H1 (cell line): ENCODE data around the gene DSTYK. TPM values are rescaled to one million over a fixed set of nuclear protein-coding genes. Genes with fewer than 3 reads are reported as not detected.

Experiments
- CTCF ChIA-PET: fragments of 300-600 bp; sonication (Branson Sonifier 250); formaldehyde crosslinking; loops from one replicate; lab custom pipeline; 2021; ENCODE audit not compliant: partially characterized antibody; lab: Charles Lee
- POLR2A ChIA-PET: fragments of 300-600 bp; sonication (Branson Sonifier 250); formaldehyde crosslinking; loops from one replicate; lab custom pipeline; 2021; ENCODE audit warnings: inconsistent platforms; ENCODE audit not compliant: partially characterized antibody; lab: Charles Lee
- DNase-seq, 2 experiments: peaks; one replicate each; pipeline versions ENCODE4 v3.0.0 to v3.0.0-alpha.2; 2010 to 2022; ENCODE audit warnings: low spot score in 2 of 2, low read depth in 1 of 2, mixed read lengths in 1 of 2
- FAIRE-seq: peaks from 2 replicates; lab custom pipeline; 2011; peaks lifted over from hg19 to GRCh38; lab: Jason Lieb, UNC
- H2AFZ ChIP-seq: 2 replicates; pipeline ENCODE4 v1.8.1; 2012; ENCODE audit warnings: low read length, inconsistent platforms
- H2AK5ac ChIP-seq: 2 replicates; pipeline ENCODE4 v1.6.1; 2013; ENCODE audit warnings: low read depth, low read length
- H2BK120ac ChIP-seq: replicated peaks from 2 replicates; pipeline ENCODE3; 2013; ENCODE audit warnings: low read depth, low read length, inconsistent platforms
- H2BK12ac ChIP-seq: 2 replicates; pipeline ENCODE4 v1.6.1; 2013; ENCODE audit warnings: low read depth, low read length
- H2BK15ac ChIP-seq: 2 replicates; pipeline ENCODE4 v1.6.1; 2013; ENCODE audit warnings: low read length
- H2BK20ac ChIP-seq: 2 replicates; pipeline ENCODE4 v1.6.1; 2013; ENCODE audit warnings: low read length
- H2BK5ac ChIP-seq: 2 replicates; pipeline ENCODE4 v1.6.1; 2013; ENCODE audit warnings: low read depth, low read length
- H3K14ac ChIP-seq: 2 replicates; pipeline ENCODE4 v1.6.1; 2013; ENCODE audit warnings: inconsistent platforms; ENCODE audit not compliant: insufficient read length
- H3K18ac ChIP-seq: 2 replicates; pipeline ENCODE4 v1.6.1; 2013; ENCODE audit warnings: low read length; ENCODE audit errors: extremely low read depth
- H3K23ac ChIP-seq: 2 replicates; pipeline ENCODE4 v1.6.1; 2013; ENCODE audit warnings: inconsistent platforms; ENCODE audit not compliant: insufficient read length
- H3K23me2 ChIP-seq: 2 replicates; pipeline ENCODE4 v1.6.1; 2013; ENCODE audit warnings: low read depth, low read length
- H3K27ac ChIP-seq: 2 replicates; pipeline ENCODE4 v1.6.1; 2011; ENCODE audit warnings: low read depth, low read length, inconsistent platforms
- H3K27me3 ChIP-seq, 4 experiments: replicated peaks in 1 of 4; 1 replicate in 1 of 4; 2 replicates in 3 of 4; pipeline versions ENCODE4 v1.6.1 to v1.8.1; 2011 to 2013; ENCODE audit warnings: low read length in 3 of 4, mild to moderate bottlenecking in 3 of 4, inconsistent platforms in 2 of 4, mixed read lengths in 2 of 4, moderate library complexity in 1 of 4; ENCODE audit not compliant: control insufficient read depth in 3 of 4, insufficient read depth in 3 of 4; ENCODE audit errors: extremely low read depth in 1 of 4
- H3K36me3 ChIP-seq, 4 experiments: 2 replicates each; pipeline versions ENCODE4 v1.6.1 to v1.8.1; 2011 to 2013; ENCODE audit warnings: mild to moderate bottlenecking in 4 of 4, low read length in 3 of 4, moderate library complexity in 2 of 4, control low read depth in 1 of 4, inconsistent platforms in 1 of 4; ENCODE audit not compliant: insufficient read depth in 4 of 4, control insufficient read depth in 2 of 4
- H3K4ac ChIP-seq: replicated peaks from 2 replicates; pipeline ENCODE3; 2013; ENCODE audit warnings: low read length, low read depth, mixed read lengths, inconsistent platforms; ENCODE audit not compliant: insufficient read length
- H3K4me1 ChIP-seq, 4 experiments: replicated peaks in 1 of 4; 1 replicate in 1 of 4; 2 replicates in 3 of 4; pipeline versions ENCODE4 v1.6.1 to v1.8.1; 2011 to 2013; ENCODE audit warnings: low read length in 3 of 4, inconsistent platforms in 2 of 4, mixed read lengths in 1 of 4; ENCODE audit not compliant: insufficient read depth in 4 of 4, control insufficient read depth in 3 of 4
- H3K4me2 ChIP-seq, 2 experiments: 2 replicates each; pipeline versions ENCODE4 v1.6.1 to v1.8.1; 2011 to 2013; ENCODE audit warnings: low read depth in 2 of 2, low read length in 2 of 2, control low read depth in 1 of 2, inconsistent platforms in 1 of 2, mild to moderate bottlenecking in 1 of 2; ENCODE audit not compliant: insufficient read depth in 1 of 2
- H3K4me3 ChIP-seq, 4 experiments: fragments of 200-600, 300-600 bp in 1 of 4; sonication (generic), shearing (Covaris generic), sonication (Bioruptor Twin) in 1 of 4; 2 replicates each; pipeline versions ENCODE4 v1.5.1 to v1.8.1; 2011 to 2016; ENCODE audit warnings: low read length in 4 of 4, low read depth in 3 of 4, control low read depth in 2 of 4, inconsistent platforms in 2 of 4, mild to moderate bottlenecking in 2 of 4, mixed read lengths in 1 of 4, moderate library complexity in 1 of 4; ENCODE audit not compliant: insufficient read depth in 2 of 4; ENCODE audit errors: extremely low read depth in 1 of 4
- H3K56ac ChIP-seq: replicated peaks from 2 replicates; pipeline ENCODE3; 2013; ENCODE audit warnings: low read depth, mild to moderate bottlenecking, mixed read lengths, low read length, inconsistent platforms; ENCODE audit not compliant: insufficient read length
- H3K79me1 ChIP-seq: 2 replicates; pipeline ENCODE4 v1.6.1; 2013; ENCODE audit warnings: low read depth, low read length, control low read depth
- H3K79me2 ChIP-seq, 2 experiments: 2 replicates each; pipeline versions ENCODE4 v1.6.1 to v1.8.1; 2012 to 2013; ENCODE audit warnings: low read length in 2 of 2, mild to moderate bottlenecking in 2 of 2, inconsistent platforms in 1 of 2; ENCODE audit not compliant: insufficient read depth in 2 of 2, control insufficient read depth in 1 of 2
- H3K9ac ChIP-seq, 4 experiments: replicated peaks in 1 of 4; 1 replicate in 1 of 4; 2 replicates in 3 of 4; pipeline versions ENCODE4 v1.6.1 to v1.8.1; 2011 to 2013; ENCODE audit warnings: low read depth in 3 of 4, low read length in 3 of 4, control low read depth in 2 of 4, mild to moderate bottlenecking in 2 of 4, moderate library complexity in 2 of 4, inconsistent platforms in 1 of 4; ENCODE audit errors: extremely low read depth in 1 of 4
- H3K9me3 ChIP-seq, 2 experiments: 2 replicates each; pipeline versions ENCODE4 v1.6.1 to v1.8.1; 2012 to 2013; ENCODE audit warnings: mild to moderate bottlenecking in 2 of 2, moderate library complexity in 2 of 2, control low read depth in 1 of 2, inconsistent platforms in 1 of 2, low read depth in 1 of 2, low read length in 1 of 2, mixed read lengths in 1 of 2; ENCODE audit not compliant: insufficient read depth in 2 of 2
- H4K20me1 ChIP-seq, 2 experiments: replicated peaks in 1 of 2; 2 replicates each; pipeline versions ENCODE3 to v1.8.1; 2011 to 2013; ENCODE audit warnings: inconsistent platforms in 2 of 2, low read length in 2 of 2, mild to moderate bottlenecking in 1 of 2; ENCODE audit not compliant: insufficient read depth in 2 of 2, control insufficient read depth in 1 of 2
- H4K5ac ChIP-seq: 2 replicates; pipeline ENCODE4 v1.6.1; 2013; ENCODE audit warnings: low read length, low read depth, mixed read lengths, inconsistent platforms; ENCODE audit not compliant: insufficient read length
- H4K8ac ChIP-seq: 2 replicates; pipeline ENCODE4 v1.8.0; 2013; ENCODE audit warnings: mild to moderate bottlenecking, moderate library complexity, low read length, inconsistent platforms; ENCODE audit not compliant: insufficient read depth; ENCODE audit errors: extremely low read depth
- H4K91ac ChIP-seq: replicated peaks from 2 replicates; pipeline ENCODE3; 2013; ENCODE audit warnings: low read length, mixed read lengths, inconsistent platforms; ENCODE audit not compliant: insufficient read length
- EP300 ChIP-seq, 2 experiments: IDR thresholded peaks; 1 replicate in 1 of 2; 2 replicates in 1 of 2; pipeline ENCODE4 v1.6.1; 2011 to 2012; ENCODE audit warnings: low read depth in 2 of 2, low read length in 2 of 2, mild to moderate bottlenecking in 2 of 2, borderline replicate concordance in 1 of 2, inconsistent platforms in 1 of 2, moderate library complexity in 1 of 2
- HDAC6 ChIP-seq: IDR thresholded peaks from one replicate; pipeline ENCODE4 v1.7.1; 2012; ENCODE audit warnings: low read depth, mild to moderate bottlenecking, inconsistent platforms, low read length, moderate library complexity
- JUN ChIP-seq: IDR thresholded peaks from 2 replicates; pipeline ENCODE4 v1.6.1; 2011; ENCODE audit warnings: low read depth, mild to moderate bottlenecking, improper control_type of control experiment, low read length
- KDM4A ChIP-seq: IDR thresholded peaks from one replicate; pipeline ENCODE4 v1.7.1; 2012; ENCODE audit warnings: low read depth, mild to moderate bottlenecking, moderate library complexity, low read length, inconsistent platforms; ENCODE audit not compliant: severe bottlenecking
- NRF1 ChIP-seq: IDR thresholded peaks from 2 replicates; pipeline ENCODE4 v1.6.1; 2011; ENCODE audit warnings: mild to moderate bottlenecking, low read depth, low read length, improper control_type of control experiment
- RFX5 ChIP-seq: IDR thresholded peaks from 2 replicates; pipeline ENCODE4 v1.6.1; 2011; ENCODE audit warnings: low read depth, low read length, improper control_type of control experiment, borderline replicate concordance
- SUZ12 ChIP-seq: fragments of 200-600 bp; sonication (generic); IDR thresholded peaks from 2 replicates; pipeline ENCODE4 v1.6.1; 2012; ENCODE audit warnings: mild to moderate bottlenecking, inconsistent platforms, low read length, moderate library complexity, mixed read lengths
- WGBS, 2 experiments: shearing (Covaris generic) in 1 of 2; methylation state at CpG; one replicate each; pipeline versions ENCODE4 v1.1.6 to v1.1.7; 2013 to 2015; ENCODE audit warnings: low lambda C conversion rate in 2 of 2, mixed read lengths in 2 of 2, inconsistent platforms in 1 of 2, low coverage in 1 of 2, missing lambda C conversion rate in 1 of 2; ENCODE audit not compliant: insufficient replicate concordance in 2 of 2, insufficient coverage in 1 of 2, insufficient read length in 1 of 2; ENCODE audit errors: extremely low coverage in 1 of 2, missing lambda C conversion rate in 1 of 2; 5-methylcytosine and 5-hydroxymethylcytosine counted together
- polyA plus RNA-seq, 7 experiments: library from polyadenylated mRNA; depleted of rRNA in 3 of 7; stranded (reverse) in 5 of 7; unstranded in 2 of 7; fragments of >200 nt in 5 of 7; fragments of 200-250 nt in 2 of 7; gene quantifications; 1 replicate in 5 of 7; 2 replicates in 1 of 7; 4 replicates in 1 of 7; pipeline versions ENCODE4 v1.2.1 to v1.2.3, GENCODE V29; 2011 to 2013; ENCODE audit warnings: missing spikeins in 2 of 7, mixed read lengths in 2 of 7
- total RNA-seq: library from RNA; stranded (reverse); fragmentation: NEBNext Ultra II Directional; extraction: Animal tissue kit (Norgen Biotek cat#: 25700); gene quantifications from 2 replicates; pipeline ENCODE4 v1.2.1, GENCODE V29; 2021
- TF ChIP-seq, protein P1 (sequence below): IDR thresholded peaks from 2 replicates; pipeline ENCODE4 v1.6.1; 2012; ENCODE audit warnings: low read length, inconsistent platforms
- TF ChIP-seq, protein P2 (sequence below): IDR thresholded peaks from 2 replicates; pipeline ENCODE4 v1.6.1; 2012; ENCODE audit warnings: inconsistent platforms

The DSTYK gene
- total and polyA plus RNA-seq, 2 of the 8 experiments (the other 6 are each of a cell fraction or from before 2014, with no cell fraction given), result 2.7 to 8.5 TPM

DNA sequence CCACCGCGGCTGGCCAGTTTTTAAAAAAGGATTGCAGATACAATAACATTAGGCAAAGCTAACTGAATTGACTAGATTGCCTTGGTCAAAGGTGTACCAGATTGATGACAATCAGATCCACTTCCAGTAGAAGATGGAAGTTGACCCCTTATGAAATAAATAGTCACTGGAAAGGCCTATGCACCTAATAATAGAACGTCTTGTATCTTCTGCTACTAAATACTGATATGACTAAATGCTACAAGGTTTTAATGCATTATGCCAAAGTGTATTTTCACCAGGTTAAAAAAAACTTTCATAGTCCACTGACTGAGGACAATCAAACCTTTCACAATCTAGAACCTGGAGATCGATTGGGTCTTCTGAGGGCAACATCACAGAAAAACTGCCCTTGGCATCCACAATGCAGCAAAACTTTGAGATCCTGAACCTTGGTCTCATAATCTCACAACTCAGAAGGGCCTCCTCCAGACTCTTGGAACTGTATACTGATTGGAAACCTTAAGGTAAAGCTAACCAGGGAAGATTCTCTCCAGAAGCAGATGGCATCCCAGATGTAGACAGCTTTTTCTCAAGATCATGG, 82.0 kb downstream of the DSTYK start:
- POLR2A ChIA-PET, result no interaction called here
- no peak overlapping the region for H3K4me3 ChIP-seq
- H4K8ac ChIP-seq, result no peak overlapping the region
- no peak overlapping the region for H3K9ac ChIP-seq
- H2AK5ac ChIP-seq, result no peak overlapping the region
- H3K4me2 ChIP-seq, result no peak overlapping the region
- H3K79me2 ChIP-seq, result no peaks in the 10 kb centered on the region
- H3K14ac ChIP-seq, result no peak overlapping the region
- no peak overlapping the region for H2BK5ac ChIP-seq
- no peak overlapping the region for H2AFZ ChIP-seq
- peaks cover 0 to 2% (median 0%) of the 10 kb centered on the region in 4 experiments; a peak in 1 of 7 replicates for H3K27me3 ChIP-seq
- no peak overlapping the region for H4K91ac ChIP-seq
- H2BK120ac ChIP-seq, result no peak overlapping the region
- H3K27ac ChIP-seq, result no peak overlapping the region
- no peak overlapping the region for H2BK20ac ChIP-seq
- H3K9me3 ChIP-seq, result no peaks in the 10 kb centered on the region
- CTCF ChIA-PET, result interaction anchor here (1.7 kb wide), 1 partner anchor 12 kb away, joined by 8 read pairs; no protein-coding TSS in a partner anchor
- no peak overlapping the region for H3K18ac ChIP-seq
- no peak overlapping the region for H2BK12ac ChIP-seq
- no peaks in the 10 kb centered on the region for H4K20me1 ChIP-seq
- no peaks in the 10 kb centered on the region for H3K4me1 ChIP-seq
- H3K23ac ChIP-seq, result no peak overlapping the region
- no peaks in the 10 kb centered on the region for H3K79me1 ChIP-seq
- no peaks in the 10 kb centered on the region for H3K23me2 ChIP-seq
- no peak overlapping the region for H4K5ac ChIP-seq
- no peak overlapping the region for H3K56ac ChIP-seq
- no peak overlapping the region for H2BK15ac ChIP-seq
- DNase-seq, result no peak
- H3K4ac ChIP-seq, result no peak overlapping the region
- H3K36me3 ChIP-seq, result no peaks in the 10 kb centered on the region
- 83% methylated on average over 4 of the region's 4 CpGs; no CpG with 5 or more reads in 1 of the 2 experiments for WGBS, 2 experiments
- no peak for FAIRE-seq
- no peak for TF ChIP-seq SUZ12
- no peak for TF ChIP-seq RFX5
- TF ChIP-seq, protein P1, sequence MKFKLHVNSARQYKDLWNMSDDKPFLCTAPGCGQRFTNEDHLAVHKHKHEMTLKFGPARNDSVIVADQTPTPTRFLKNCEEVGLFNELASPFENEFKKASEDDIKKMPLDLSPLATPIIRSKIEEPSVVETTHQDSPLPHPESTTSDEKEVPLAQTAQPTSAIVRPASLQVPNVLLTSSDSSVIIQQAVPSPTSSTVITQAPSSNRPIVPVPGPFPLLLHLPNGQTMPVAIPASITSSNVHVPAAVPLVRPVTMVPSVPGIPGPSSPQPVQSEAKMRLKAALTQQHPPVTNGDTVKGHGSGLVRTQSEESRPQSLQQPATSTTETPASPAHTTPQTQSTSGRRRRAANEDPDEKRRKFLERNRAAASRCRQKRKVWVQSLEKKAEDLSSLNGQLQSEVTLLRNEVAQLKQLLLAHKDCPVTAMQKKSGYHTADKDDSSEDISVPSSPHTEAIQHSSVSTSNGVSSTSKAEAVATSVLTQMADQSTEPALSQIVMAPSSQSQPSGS, result no peak
- TF ChIP-seq NRF1, result no peak
- TF ChIP-seq JUN, result no peak
- TF ChIP-seq, protein P2, sequence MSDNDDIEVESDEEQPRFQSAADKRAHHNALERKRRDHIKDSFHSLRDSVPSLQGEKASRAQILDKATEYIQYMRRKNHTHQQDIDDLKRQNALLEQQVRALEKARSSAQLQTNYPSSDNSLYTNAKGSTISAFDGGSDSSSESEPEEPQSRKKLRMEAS, result no peak
- TF ChIP-seq EP300 (IDR thresholded peaks at IDR 0.05; ENCODE audit: borderline replicate concordance in 1 of 2, low read depth in 2 of 2, low read length in 2 of 2), result no peak
- no peak for TF ChIP-seq KDM4A
- no peak for TF ChIP-seq HDAC6
